GM19238 (cell line): Measurements from ENCODE around the gene FBRSL1.

Experiments used
- DNase-seq: peaks from one replicate; pipeline ENCODE4 v3.0.0; 2011; ENCODE audit warnings: low spot score; ENCODE audit not compliant: insufficient read length

The FBRSL1 gene

DNA sequence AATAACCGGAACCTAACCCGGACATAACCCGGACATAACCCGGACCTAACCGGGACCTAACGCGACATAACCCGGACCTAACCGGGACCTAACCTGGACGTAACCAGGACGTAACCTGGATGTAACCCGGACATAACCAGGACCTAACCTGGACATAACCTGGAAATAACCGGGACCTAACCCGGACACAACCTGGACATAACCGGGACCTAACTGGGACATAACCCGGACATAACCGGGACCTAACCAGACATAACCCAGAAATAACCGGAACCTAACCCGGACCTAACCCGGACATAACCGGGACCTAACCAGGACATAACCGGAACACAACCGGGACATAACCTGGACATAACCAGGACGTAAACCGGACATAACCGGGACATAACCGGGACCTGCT lies 6.7 kb upstream of the FBRSL1 start:
- DNase-seq, result no peak

DNA sequence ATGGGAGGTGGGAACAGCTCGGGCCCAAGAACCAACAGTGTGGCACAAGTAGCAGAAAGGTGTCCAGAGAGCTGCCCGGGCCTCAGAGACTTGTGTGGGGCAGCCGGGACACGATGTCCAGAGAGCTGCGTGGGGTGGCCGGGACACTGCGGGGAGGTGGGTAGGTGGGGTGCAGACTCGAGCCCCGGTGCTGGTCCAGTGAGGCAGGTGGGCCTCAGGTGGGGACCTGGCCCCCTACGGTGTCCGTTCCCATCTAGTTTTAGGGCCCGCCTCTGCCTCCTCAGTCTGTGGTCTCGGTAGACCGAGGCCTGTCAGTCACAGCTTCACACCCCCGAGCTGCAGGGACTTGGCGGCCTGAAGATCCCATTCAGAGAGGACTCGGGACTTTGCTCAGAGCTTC lies 6.3 kb upstream of the FBRSL1 start:
- DNase-seq, result no peak

DNA sequence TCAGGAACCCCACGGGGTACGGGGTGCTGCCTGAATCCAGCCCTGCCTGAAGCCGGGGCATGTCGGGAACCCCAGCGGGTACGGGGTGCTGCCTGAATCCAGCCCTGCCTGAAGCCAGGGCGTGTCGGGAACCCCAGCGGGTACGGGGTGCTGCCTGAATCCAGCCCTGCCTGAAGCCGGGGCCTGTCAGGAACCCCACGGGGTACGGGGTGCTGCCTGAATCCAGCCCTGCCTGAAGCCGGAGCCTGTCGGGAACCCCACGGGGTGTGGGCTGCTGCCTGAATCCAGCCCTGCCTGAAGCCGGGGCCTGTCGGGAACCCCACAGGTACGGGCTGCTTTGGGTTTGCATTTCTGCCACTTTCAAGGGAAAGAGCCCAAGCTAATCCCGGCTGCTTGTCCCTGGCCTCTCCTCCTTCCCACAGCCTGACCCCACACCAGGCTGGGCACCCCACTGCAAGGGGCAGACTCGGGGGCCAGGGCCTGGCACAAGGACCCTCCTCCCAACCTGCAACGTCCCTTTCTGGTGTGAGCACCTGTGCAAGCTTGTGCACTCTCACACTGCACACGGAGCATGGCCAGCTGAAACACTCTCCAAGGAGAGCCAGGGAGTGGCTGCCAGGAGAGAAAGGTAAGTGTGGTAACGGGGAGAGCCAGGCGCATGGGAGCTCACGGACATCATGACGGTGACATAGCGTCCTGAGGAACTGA lies 5.6 kb upstream of the FBRSL1 start:
- DNase-seq, result no peak

GRCh38 chr12:132484891-132485441 lies 5.0 kb upstream of the FBRSL1 start:
- DNase-seq, result no peak

DNA sequence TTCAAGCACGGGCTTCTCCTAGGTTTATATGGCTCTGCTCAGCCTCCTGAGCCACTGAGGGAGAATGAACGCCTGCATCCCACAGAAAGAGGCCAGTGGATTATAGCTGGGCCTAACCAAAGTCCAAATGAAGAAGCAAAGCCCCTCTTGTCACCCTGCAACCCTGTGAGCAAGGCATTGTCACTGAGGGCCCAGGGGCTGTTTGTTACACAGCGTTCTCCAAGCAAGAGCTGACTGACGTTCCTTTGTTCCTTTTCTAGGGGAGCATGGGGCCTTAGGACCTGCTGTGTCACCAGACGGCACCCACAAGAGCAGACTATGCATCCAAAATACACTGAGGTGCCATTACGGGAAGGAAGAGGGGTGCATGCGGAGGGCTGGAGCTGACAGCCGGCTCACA lies 4.3 kb upstream of the FBRSL1 start:
- DNase-seq, result no peak

DNA sequence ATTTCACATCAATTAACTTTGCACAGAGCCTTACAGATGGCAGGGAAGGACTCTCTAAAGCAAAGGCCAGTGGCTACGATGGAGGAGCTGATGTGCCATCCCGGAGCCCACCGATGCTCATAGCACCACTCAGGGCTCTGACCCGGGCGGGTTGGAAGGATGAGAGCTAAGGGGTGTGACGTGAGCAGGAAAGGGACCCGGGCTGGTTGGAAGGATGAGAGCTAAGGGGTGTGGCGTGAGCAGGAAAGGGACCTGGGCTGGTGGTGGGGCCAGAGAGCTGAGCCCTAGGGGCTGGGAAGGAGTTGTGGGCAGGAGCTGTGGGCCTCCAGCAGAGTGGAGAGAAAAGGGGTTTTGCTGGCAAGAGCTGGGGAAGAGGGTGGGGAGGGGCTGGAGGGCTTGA lies 3.8 kb upstream of the FBRSL1 start:
- no peak for DNase-seq

- no peak for DNase-seq
Observed at GRCh38 chr12:132486576-132486975, 3.4 kb upstream of the FBRSL1 start.

DNA sequence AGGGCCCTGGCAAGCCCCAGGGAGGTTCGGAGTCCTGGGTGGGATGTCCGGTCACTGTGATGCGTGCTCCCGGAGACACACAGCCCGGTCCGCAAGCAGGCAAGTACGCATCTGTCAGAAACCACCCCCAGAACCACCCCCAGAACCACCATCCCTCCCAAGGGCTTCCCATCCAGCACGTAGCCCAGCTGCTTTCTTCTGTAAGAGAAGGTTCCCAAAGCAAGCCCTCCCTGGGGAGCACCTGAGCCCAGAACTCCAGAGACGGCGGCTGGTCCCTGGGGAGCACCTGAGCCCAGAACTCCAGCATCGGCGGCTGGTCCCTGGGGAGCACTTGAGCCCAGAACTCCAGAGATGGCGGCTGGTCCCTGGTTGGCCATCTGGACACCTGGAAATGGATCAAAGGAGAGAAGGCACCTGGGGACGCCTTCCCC lies 2.6 kb upstream of the FBRSL1 start:
- DNase-seq, result no peak

DNA sequence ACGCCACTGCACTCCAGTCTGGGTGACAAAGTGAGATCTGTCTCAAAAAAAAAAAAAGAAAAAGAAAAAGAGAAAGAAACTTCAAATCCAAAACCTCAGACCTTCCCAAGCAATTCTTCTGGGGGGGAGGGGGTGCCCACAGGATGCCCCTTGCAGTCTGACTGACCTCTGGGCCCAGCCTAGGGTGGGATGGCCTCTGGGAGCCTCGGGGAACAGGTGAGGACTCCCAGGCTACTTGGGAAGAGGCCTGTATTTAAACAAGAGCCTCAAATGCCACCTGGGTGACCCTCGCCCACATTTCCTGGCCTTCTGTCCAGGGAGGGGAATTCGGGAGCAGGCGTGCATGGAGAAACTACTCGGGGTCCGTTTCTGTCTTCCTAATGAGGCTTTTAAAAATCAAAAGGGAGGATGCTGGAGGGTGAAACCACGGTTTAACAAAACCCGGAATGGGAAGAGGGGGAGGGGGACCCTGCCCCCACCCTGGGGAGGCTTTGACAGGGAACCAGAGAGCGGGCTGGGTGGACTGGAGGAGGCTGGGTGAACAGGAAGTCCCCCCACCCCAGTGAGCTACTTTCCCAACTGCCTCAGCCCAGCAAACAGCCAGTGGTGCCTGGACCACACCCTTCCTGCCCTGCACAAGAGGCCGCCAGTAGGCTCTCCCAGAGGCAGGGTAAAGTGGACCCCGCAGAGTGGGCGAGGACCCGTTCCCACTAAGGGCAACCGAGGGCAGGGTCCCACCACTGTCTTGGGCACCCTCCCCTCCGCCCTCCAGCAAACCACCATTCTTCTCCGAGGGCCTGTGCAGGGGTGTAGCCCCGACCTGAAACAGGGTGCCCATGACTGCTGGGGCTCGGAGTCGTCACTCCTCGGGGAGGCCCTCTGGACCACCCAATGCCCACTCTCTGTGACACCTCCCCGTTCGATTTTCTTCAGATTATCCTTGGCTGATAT lies 1.5 kb upstream of the FBRSL1 start:
- no peak for DNase-seq

GRCh38 chr12:132489078-132489601 lies 811 bp upstream of the FBRSL1 start:
- peak; percentile 56 for DNase-seq

GRCh38 chr12:132490422-132491137 lies 629 bp downstream of the FBRSL1 start:
- DNase-seq, result no peak

DNA sequence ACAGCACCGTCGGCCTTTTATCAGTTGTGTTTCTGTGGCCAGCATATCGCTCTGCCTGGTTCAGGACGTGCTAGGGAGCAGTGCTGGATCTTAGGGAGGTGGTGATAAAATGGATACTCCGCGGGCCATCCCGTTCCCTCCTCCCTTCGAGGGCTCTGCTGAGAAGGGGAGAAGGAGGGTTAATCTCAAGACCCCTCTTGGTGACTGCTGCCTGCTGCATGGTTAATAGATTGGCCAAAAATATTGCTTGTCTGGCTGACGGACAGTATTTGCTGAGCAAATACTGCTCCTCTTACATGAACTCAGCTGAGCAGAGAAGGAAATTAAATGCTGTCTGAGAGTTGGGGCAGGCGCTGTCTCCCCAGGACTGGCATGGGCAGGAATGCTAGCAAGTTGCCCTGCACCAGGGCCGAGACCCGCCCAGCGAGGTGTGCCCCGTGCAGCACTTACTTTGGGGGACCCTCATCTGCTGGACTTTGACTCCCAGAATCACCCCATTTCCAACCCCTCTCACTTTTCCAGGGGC lies 1.2 kb downstream of the FBRSL1 start:
- no peak for DNase-seq

GRCh38 chr12:132491761-132492378 lies 1.9 kb downstream of the FBRSL1 start:
- DNase-seq, result no peak

- peak; percentile 51 for DNase-seq
Observed at GRCh38 chr12:132492522-132492921, 2.6 kb downstream of the FBRSL1 start.

- DNase-seq, result no peak
Observed at GRCh38 chr12:132492951-132493350, 3.0 kb downstream of the FBRSL1 start.

- DNase-seq, result no peak
Observed at GRCh38 chr12:132493482-132494178, 3.7 kb downstream of the FBRSL1 start.

- no peak for DNase-seq
Observed at GRCh38 chr12:132494294-132495164, 4.6 kb downstream of the FBRSL1 start.

DNA sequence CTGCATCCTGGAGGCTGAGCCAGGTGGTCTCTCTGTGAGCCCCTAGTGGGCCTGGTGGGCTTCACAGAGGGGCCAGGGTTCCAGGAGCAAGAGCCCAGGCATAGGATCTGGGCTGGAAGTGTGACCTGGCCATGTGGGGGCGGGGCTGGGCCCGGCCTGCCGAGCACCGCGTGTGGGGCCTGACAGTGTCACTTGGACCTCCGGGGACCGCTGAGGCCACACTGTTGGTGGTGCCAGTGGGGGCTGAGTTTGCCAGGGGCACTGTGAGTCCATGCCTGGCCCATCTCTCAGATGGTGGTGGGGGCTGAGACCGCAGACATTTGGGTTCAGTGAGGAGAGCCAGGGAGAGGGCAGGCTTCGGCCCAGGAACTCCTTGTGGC lies 5.2 kb downstream of the FBRSL1 start:
- no peak for DNase-seq
